HUES64 (cell line): ENCODE data around the gene TACC3.

Experiments
- H3K27ac ChIP-seq: 2 replicates; pipeline ENCODE4 v1.7.0; 2013; ENCODE audit warnings: low read depth, low read length, inconsistent platforms
- H3K27me3 ChIP-seq: 2 replicates; pipeline ENCODE4 v1.6.1; 2013; ENCODE audit warnings: mild to moderate bottlenecking, low read length; ENCODE audit not compliant: insufficient read depth
- H3K36me3 ChIP-seq: 2 replicates; pipeline ENCODE4 v1.6.1; 2013; ENCODE audit warnings: mild to moderate bottlenecking, low read length; ENCODE audit not compliant: insufficient read depth
- H3K4me1 ChIP-seq: 2 replicates; pipeline ENCODE4 v1.6.1; 2013; ENCODE audit warnings: mild to moderate bottlenecking, low read length, moderate library complexity; ENCODE audit not compliant: insufficient read depth
- H3K4me3 ChIP-seq: 2 replicates; pipeline ENCODE4 v1.5.1; 2013; ENCODE audit warnings: mild to moderate bottlenecking, low read length, moderate library complexity
- H3K9ac ChIP-seq: 2 replicates; pipeline ENCODE4 v1.6.1; 2013; ENCODE audit warnings: mild to moderate bottlenecking, low read depth, low read length
- H3K9me3 ChIP-seq: 2 replicates; pipeline ENCODE4 v1.6.1; 2013; ENCODE audit warnings: low read depth, low read length; ENCODE audit not compliant: insufficient read depth
- WGBS: fragments of 150-250, 120-280 bp; methylation state at CpG from one replicate; pipeline ENCODE4 v1.1.7; 2013; ENCODE audit warnings: missing lambda C conversion rate; 5-methylcytosine and 5-hydroxymethylcytosine counted together

Gene TACC3

GRCh38 chr4:1717129-1718094 is 3.9 kb upstream of the TACC3 start:
- no peak overlapping the region for H3K9ac ChIP-seq

GRCh38 chr4:1718095-1718850 is 3.0 kb upstream of the TACC3 start:
- 96% methylated on average over 31 of the region's 31 CpGs for WGBS
- Histone ChIP-seq H3K4me3 (no peak overlapping the region), H3K9ac (no peak overlapping the region), H3K27me3 (no peaks in the 10 kb centered on the region), H3K4me1 (no peaks in the 10 kb centered on the region), H3K36me3 (peaks cover 22% of the 10 kb centered on the region), H3K27ac (no peak overlapping the region), H3K9me3 (no peaks in the 10 kb centered on the region)

More at GRCh38 chr4:1717129-1718094, 3.9 kb upstream of the TACC3 start:
- WGBS: 96% methylated on average over 32 of the region's 32 CpGs
- Histone ChIP-seq H3K27me3 (no peaks in the 10 kb centered on the region), H3K9me3 (no peaks in the 10 kb centered on the region), H3K27ac (no peak overlapping the region), H3K4me3 (no peak overlapping the region), H3K4me1 (no peaks in the 10 kb centered on the region), H3K36me3 (peaks cover 18% of the 10 kb centered on the region; the same call in 1 of the 2 replicates)

GRCh38 chr4:1720163-1720983 is 948 bp upstream of the TACC3 start:
- Histone ChIP-seq H3K9ac (peak overlapping the region; percentile 83), H3K9me3 (no peaks in the 10 kb centered on the region), H3K4me1 (no peaks in the 10 kb centered on the region), H3K4me3 (peak overlapping the region; percentile 87), H3K27me3 (no peaks in the 10 kb centered on the region), H3K27ac (peak overlapping the region; percentile 77; the same call in 1 of the 2 replicates), H3K36me3 (peaks cover 41% of the 10 kb centered on the region)
- WGBS: 3% methylated on average over 79 of the region's 79 CpGs

- H3K27ac ChIP-seq: peak overlapping the region; percentile 68
- H3K9me3 ChIP-seq: no peaks in the 10 kb centered on the region
- no peaks in the 10 kb centered on the region for H3K27me3 ChIP-seq
- WGBS: 3% methylated on average over 61 of the region's 61 CpGs
- H3K4me1 ChIP-seq: no peaks in the 10 kb centered on the region
- peak overlapping the region; percentile 93 for H3K9ac ChIP-seq
- peak overlapping the region; percentile 87 for H3K4me3 ChIP-seq
- peaks cover 51% of the 10 kb centered on the region for H3K36me3 ChIP-seq
These were observed 587 bp downstream of the TACC3 start for GRCh38 chr4:1721666-1722550.

GRCh38 chr4:1722551-1723118 is 1.3 kb downstream of the TACC3 start:
- no peaks in the 10 kb centered on the region for H3K27me3 ChIP-seq
- H3K27ac ChIP-seq: no peak overlapping the region
- peaks cover 57% of the 10 kb centered on the region for H3K36me3 ChIP-seq
- H3K9me3 ChIP-seq: no peaks in the 10 kb centered on the region
- peak overlapping the region; percentile 87 for H3K4me3 ChIP-seq
- peak overlapping the region; percentile 93 for H3K9ac ChIP-seq
- no peaks in the 10 kb centered on the region for H3K4me1 ChIP-seq
- WGBS: 60% methylated on average over 18 of the region's 18 CpGs

GRCh38 chr4:1723131-1723801 is 1.9 kb downstream of the TACC3 start:
- Histone ChIP-seq H3K4me1 (no peaks in the 10 kb centered on the region), H3K4me3 (peak overlapping the region; percentile 87; the same call in 1 of the 2 replicates), H3K9ac (0 out of 2 replicates have a peak overlapping the region, but pooled peaks have one; percentile 93), H3K9me3 (no peaks in the 10 kb centered on the region), H3K27ac (no peak overlapping the region), H3K36me3 (peaks cover 57% of the 10 kb centered on the region), H3K27me3 (no peaks in the 10 kb centered on the region)
- 92% methylated on average over 12 of the region's 12 CpGs for WGBS

GRCh38 chr4:1725521-1725920 is 4.2 kb downstream of the TACC3 start:
- Histone ChIP-seq H3K4me1 (no peaks in the 10 kb centered on the region), H3K9ac (no peak overlapping the region), H3K9me3 (no peaks in the 10 kb centered on the region), H3K4me3 (no peak overlapping the region), H3K27me3 (no peaks in the 10 kb centered on the region), H3K36me3 (peaks cover 73% of the 10 kb centered on the region), H3K27ac (no peak overlapping the region)
- WGBS: 89% methylated on average over 10 of the region's 10 CpGs

- Histone ChIP-seq H3K36me3 (peaks cover 82% of the 10 kb centered on the region), H3K27ac (no peak overlapping the region), H3K4me1 (no peaks in the 10 kb centered on the region), H3K4me3 (no peak overlapping the region), H3K9me3 (no peaks in the 10 kb centered on the region), H3K27me3 (no peaks in the 10 kb centered on the region), H3K9ac (no peak overlapping the region)
- WGBS: 70% methylated on average over 17 of the region's 17 CpGs
These were observed 5.0 kb downstream of the TACC3 start for GRCh38 chr4:1726146-1726934.
